NK-92 (cell line): ENCODE results near the gene B4GALT5.
"Not testable (repeated sequence)": the region's sequence is repeated elsewhere in the genome, so short reads cannot be mapped to it uniquely, and the experiment has no call there.

Experiments
- DNase-seq: peaks from one replicate; lab custom pipeline; 2025; ENCODE audit not compliant: unreplicated experiment; lab: John Stamatoyannopoulos, UW

The B4GALT5 gene

GRCh38 chr20:49681850-49682216, 31.8 kb downstream of the B4GALT5 start:
- DNase-seq = no peak

GRCh38 chr20:49680484-49680883, 33.2 kb downstream of the B4GALT5 start:
- no peak for DNase-seq

- DNase-seq = no peak
These were observed 34.0 kb downstream of the B4GALT5 start for GRCh38 chr20:49679634-49680033.

- DNase-seq = no peak
These were observed 35.6 kb downstream of the B4GALT5 start for GRCh38 chr20:49677777-49678758.

DNA sequence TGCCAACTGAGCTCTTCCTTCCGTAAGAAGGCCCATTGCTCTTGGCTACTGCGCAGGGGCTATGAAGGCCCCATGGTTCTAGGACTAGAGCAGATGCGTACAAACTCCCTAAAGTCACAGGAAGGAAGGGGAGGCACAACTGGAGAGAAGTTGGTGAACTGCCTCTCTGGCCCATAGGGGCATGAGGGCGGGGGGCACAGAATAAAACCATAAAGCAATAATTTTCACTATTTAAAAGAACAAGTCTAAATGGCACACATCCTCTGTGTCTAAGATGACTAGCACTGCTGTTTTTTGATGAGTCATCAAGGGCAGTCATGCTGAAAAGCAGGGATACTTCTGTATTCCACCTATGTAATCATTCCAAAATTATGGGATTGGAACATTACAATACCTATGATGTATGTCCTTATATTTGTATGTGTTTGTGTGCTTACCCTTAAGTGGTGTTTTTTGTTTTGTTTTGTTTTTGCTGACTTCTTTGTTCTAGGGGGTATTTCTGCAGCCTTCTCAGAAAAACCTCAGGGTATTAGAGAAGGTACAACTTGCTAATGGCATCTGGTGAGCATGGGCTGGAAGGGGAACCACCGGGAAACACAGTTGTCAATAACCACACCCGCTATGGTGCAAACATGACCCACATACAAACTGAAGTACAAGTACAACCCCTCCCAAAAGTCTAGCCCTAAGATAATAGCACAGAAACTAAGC, 36.9 kb downstream of the B4GALT5 start:
- no peak for DNase-seq

GRCh38 chr20:49675368-49676151, 38.1 kb downstream of the B4GALT5 start:
- DNase-seq = no peak

DNA sequence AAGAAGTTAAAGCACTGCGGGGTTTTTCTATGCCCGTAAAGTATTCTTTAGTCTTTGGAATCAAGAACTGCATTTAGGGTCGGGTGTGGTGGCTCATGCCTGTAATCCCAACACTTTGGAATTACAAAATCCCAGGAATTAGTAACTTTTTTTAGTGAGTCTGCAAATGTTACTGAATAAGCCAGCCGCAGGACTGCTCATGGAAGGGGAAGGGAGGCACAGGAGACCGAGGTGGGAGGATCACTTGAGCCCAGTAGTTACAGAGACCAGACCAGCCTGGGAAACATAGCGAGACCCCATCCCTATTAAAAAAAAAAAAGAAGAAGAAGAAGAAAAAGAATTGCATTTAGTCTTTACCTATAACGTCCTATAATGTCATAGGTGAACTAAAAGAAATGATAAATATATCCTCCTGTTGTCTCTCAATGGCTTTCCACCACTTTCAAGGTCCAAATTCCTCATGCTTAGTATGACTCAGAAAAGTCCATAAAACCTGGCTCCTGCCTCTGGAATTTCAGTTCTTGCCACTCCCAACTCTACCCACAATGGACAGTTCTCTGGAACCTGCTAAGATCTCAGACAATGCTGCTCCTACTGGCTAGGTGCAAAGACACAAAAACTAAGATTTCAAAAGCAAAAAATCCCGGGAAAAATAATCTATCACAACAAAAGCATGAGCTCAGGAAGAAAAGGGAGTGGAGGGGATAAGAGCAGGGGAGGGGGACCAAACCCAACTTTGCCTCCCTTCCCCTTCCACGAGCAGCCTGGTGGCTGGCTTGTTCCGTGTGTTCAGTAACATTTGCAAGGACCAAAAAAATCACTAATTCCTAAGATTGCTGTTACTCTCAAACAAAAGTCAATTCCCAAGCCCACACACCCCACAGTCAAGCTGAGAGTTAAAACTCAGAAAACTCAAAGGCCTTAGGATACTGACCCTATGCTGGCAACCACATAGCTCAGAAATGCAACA, 39.0 kb downstream of the B4GALT5 start:
- no peak for DNase-seq

DNA sequence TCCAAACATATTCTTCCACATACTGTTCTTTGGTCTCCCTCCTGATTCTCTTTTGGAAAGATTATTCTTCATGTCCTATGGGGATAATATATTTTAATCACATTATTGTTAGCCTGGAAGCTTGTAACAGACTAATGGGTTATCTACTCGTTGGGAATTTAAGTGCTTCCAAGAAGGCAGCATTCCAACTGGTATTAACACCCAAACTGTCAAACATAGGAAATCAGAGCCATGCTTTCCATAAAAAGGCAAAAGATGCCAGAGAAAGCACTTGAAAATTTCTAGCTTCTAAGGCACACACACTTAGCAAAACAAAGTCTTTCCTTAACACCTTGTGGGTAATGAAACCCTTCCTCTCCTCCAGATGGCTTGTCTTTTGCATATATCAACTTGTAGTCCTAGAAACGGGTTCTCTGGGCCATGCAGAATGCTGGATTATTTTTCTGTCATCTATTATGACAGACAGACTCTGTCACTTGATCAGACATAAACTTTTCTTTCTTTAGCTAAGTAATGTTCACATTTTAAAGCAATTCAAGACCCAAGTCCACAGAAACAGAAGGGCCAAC, 41.5 kb downstream of the B4GALT5 start:
- no peak for DNase-seq

GRCh38 chr20:49671433-49671832, 42.2 kb downstream of the B4GALT5 start:
- DNase-seq = no peak

GRCh38 chr20:49669601-49670189, 44.0 kb downstream of the B4GALT5 start:
- DNase-seq = no peak

DNA sequence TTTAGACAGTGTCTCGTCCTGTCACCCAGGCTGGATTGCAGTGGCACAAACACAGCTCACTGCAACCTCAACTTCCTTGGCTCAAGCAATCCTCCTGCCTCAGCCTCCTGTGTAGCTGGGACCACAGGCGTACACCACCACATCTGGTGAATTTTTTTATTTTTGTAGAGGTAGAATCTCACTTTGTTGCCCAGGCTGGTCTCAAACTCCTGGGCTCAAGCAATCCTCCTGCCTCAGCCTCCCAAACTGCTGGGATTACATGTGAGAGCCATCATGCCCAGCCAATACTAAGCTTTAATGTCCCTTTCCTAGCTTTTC, 44.8 kb downstream of the B4GALT5 start:
- not testable (repeated sequence) for DNase-seq

- no peak for DNase-seq
These were observed 45.3 kb downstream of the B4GALT5 start for GRCh38 chr20:49668181-49668877.

DNA sequence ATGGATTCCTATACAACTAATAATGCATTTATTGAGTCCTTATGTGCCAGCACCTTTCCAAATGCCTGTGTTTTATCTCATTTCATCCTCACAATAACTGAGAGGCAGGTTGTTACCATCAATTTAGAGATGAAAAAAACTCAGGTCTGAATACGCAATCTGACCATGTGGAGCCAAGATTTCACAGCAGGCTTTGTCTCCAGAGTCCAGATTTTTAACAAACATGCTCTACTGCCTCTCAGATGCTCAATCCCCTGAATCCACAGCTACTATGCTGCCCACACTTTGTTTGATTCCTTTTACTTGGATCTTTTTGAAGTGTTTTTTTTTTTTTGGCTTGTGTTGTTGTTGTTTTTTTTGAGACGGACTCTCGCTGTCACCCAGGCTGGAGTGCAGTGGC, 46.8 kb downstream of the B4GALT5 start:
- DNase-seq = no peak

DNA sequence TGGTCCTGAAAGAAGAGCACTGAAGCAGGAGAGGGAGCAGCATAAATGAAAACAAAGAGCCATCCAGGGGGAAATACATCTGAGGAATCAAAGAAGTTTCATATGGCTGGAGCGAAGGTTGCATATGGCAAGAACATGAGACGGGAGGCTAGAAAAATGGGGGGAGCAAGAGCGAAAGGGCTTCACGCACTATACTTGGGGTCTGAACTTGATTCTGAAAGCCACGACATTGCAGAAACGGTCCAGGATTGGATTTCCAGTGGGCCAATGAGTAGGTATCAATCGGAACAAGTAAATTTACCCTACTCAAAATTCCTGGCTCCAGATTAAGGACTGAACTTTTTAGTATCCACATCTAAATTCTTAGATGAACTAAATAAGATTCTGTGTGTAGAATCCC, 47.9 kb downstream of the B4GALT5 start:
- DNase-seq = no peak

GRCh38 chr20:49664612-49665313, 48.9 kb downstream of the B4GALT5 start:
- DNase-seq = no peak

GRCh38 chr20:49663112-49663511, 50.6 kb downstream of the B4GALT5 start:
- no peak for DNase-seq

- no peak for DNase-seq
These were observed 51.9 kb downstream of the B4GALT5 start for GRCh38 chr20:49661560-49662329.

GRCh38 chr20:49660912-49661311, 52.8 kb downstream of the B4GALT5 start:
- no peak for DNase-seq
